HG02870 (cell line): ENCODE data around the gene CWC25.
"Not testable (repeated sequence)": the region's sequence is repeated elsewhere in the genome, so short reads cannot be mapped to it uniquely, and the experiment has no call there.

Source experiments
- ATAC-seq: cut with Tn5 transposase; IDR thresholded peaks from one replicate; pipeline ENCODE4 v1.9.1; 2021; ENCODE audit warnings: mild to moderate bottlenecking, moderate library complexity; ENCODE audit not compliant: unreplicated experiment

CWC25 gene

DNA sequence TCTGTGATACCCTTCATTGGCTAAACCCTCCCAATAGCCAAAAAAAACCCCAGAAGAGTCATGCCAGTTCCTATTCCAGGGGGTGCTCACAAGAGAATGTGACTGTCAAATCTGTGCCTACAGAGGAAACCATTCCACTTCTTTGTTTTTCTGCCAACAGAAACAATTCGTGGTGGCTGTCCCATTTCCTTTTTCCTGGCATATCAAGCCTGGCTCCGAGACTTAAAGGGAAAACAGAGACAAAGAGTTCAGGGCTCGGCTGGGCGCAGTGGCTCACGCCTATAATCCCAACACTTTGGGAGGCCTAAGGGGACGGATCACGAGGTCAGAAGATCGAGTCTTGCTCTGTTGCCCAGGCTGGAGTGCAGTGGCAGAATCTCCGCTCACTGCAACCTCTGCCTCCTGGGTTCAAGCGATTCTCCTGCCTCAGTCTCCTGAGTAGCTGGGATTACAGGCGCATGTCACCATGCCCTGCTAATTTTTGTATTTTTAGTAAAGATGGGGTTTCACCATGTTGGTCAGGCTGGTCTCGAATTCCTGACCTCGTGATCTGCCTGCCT, 34.9 kb downstream of the CWC25 start:
- ATAC-seq: not testable (repeated sequence)

DNA sequence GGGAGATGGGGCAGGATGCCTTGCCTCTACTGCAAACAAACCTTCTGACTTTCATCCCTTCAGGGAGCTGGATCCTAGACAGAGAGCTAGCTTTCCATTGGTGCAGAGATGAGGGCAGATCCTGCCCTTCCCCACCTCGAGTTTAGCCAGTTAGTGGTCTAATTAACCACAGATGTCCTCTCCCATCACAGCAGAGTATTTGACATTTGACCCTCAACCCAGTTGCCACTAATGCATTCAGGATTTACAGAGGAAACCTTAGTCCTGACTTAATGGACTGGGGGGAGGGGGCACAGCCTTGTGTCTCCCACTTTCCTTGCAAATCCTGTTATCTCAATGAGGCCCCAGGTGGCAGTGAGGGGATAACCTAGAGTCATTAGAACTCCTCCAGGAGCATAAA, 35.9 kb downstream of the CWC25 start:
- no peak for ATAC-seq

DNA sequence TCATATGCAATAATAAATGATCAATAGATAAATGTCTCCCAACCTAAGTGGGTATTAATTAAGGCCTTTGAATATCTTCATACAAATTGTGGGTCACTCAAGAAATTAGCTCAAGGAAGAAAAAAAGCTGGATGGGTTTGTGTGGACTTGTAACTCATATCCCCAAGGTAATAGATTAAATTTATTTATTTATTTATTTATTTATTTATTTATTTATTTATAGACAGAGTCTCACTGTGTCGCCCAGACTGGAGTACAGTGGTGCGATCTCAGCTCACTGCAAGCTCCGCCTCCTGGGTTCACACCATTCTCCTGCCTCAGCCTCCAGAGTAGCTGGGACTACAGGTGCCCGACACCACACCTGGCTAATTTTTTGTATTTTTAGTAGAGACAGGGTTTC, 37.1 kb downstream of the CWC25 start:
- ATAC-seq: not testable (repeated sequence)

DNA sequence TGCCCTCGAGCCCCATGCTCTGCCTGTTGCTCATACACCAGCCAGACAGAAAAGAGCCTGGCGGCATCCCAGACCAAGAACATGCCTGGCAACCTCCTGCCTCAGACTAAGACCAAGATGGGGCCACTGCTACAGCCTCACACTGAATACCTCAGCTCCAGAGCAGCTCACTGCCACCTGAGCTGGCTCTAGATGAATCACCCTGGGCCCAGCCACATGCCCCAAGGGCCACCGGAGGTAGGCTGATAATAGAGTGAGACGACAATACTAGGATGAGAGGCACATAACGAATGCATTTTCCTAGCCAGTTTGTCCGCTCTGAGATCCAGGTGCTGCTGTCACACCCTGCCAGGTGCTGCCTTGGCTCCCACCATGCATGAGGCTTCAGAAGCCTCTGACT, 38.7 kb downstream of the CWC25 start:
- no peak for ATAC-seq

DNA sequence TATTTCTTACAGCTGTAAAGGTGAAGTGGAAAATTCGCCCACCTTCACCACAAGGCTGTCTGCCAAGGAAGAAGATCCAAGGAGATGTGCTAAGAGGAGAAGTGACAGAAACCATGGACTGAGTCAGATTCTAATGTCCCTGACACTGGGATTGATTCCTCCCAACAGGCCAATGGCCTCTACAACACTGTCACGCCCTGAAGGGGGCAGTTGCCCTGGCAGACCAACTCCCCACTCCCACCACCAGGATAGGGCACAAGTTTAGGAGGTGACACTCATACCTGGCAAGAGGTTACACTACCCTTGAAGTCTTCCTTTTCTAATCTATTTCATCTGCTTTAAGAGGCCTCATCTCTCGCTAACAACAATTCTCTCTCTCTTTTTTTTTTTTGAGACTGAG, 41.9 kb downstream of the CWC25 start:
- no peak for ATAC-seq

DNA sequence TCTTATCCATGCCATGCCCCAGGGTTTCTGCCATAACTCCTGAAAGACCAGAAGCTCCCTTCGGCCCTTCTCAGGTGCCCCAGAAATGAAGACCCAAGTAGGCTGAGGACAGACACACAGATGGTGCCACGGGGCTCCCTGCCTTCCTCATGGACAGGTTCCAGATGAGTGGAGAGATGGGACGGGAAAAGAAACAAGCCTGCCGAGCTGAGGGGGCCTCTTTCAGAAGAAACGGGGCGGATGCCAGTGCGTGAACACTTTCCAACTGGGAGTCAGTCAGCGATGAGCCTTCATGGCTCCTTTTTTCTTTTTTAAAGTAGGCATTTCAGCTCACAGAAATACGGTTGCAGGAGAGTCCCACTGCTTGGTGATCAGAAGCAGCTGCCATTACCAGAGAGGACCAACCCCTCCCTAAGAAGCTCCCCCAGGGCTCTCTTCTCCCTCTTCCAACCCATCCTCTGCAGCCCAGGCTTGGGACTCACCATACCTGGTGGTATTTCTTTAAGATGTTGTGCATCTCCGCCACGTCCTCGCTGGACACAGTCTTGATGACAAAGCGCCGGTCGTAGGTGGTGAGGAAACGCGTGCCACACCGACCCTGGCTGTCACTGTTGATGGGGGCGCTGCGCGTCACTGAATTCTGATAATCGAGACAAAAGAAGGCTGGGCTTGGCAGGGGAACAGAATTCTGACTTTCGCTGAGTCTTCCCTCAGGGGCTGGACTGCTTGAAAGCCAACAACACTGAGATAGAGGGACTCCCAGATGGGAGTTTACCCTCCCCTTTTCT, 45.0 kb downstream of the CWC25 start:
- no peak for ATAC-seq

DNA sequence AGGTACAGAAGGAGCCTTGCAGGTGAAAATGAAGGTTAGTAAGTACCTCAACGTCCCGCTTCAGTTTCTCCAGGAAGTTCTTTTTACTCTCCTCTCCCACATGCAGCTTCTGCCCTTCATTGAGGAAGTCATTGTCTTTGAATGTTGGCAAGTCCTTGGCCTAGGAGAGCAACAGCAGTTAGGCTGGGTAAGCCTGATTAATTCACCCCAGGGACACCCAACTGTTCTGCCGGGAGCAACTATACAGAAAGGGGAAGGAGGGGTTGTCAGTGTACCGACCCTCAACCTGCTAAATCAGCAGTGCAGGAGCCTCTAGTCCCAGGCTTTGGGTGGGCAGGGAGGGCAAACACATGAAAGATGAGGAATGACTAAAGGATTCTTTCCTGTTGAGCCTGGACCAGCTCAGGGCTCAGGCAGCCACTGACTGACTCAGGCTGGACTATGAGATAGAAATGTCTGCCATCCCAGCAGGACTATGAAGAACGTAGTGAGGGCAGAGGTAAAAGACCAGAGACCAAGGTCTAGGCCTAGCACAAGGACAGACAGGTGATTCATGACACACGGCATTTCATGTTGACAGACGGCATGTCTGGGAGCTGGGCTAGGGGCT, 47.4 kb downstream of the CWC25 start:
- no peak for ATAC-seq

DNA sequence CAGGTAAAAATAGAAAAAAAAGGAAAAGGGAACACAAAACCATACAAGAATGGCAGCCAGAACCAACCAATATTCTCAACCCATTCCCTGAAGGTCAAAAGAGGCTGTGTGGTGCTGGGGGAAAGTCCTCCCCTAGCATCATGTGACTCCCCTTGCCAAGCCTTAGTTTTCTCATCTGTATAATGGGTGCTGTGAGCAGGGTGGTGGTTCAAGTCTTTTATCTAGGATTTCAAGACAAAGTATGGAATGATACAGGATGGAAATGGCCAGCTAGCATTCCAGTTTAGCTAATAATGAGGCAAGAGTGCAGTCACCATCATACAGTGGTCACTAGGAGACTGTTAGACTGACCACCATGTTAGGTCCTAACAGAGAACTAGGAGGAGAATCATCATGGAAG, 51.9 kb downstream of the CWC25 start:
- no peak for ATAC-seq

DNA sequence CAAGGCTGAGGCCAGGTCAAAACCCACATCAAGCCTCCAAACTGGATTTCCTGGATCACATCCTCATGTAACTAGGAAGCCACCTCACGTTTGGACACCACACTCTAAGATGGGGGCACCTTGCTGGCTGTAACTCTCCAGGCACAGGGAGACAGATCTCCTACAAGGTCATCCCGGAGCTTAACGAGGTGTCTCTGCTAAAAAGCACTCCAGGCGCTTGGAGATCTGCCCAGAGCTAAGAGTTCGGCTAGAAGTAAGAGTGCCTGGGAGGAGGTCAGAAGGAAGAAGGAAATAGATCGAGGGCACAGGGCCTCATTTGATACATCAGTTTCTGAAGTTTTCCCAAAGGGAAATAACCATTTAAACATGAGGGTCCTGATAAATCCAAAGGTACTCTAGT, 56.7 kb downstream of the CWC25 start:
- no peak for ATAC-seq

DNA sequence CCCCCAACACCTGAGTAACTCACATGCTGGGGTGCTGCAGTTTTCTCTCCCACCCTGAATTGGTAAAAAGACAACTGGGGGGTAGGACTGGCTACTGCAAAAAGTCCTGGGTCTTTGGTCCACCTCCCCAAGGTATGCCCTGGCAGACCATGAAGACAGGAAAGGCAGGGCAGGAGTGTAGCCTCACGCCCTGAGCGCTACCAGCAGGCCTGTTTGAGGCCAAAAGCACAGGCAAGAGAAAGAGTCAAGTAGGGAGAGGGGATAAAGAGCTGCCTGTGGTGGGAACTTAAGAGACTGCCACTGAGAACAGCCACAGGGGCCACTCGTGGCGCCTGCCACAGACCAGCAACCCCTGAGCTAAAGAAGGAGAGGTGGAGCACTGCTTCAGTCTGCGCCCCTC, 58.8 kb downstream of the CWC25 start:
- ATAC-seq: no peak

DNA sequence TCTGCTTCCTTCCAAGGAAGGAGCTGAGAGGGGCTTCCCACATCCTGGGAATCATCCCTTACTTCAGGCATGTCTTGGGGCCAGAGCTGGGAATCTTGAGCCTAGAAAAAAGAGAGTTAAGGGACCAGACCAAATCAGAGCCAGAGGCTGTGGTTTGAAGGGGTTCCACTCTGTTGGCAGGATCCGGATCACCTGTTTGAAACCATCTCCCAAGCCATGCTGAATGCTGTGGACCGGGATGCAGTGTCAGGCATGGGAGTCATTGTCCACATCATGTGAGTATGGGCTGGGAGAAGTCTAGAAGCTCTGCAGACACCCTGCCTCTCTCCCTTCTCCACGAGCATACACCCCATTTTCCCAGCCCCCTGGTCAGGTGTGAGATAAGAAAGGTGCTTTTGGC, 62.9 kb downstream of the CWC25 start:
- no peak for ATAC-seq

DNA sequence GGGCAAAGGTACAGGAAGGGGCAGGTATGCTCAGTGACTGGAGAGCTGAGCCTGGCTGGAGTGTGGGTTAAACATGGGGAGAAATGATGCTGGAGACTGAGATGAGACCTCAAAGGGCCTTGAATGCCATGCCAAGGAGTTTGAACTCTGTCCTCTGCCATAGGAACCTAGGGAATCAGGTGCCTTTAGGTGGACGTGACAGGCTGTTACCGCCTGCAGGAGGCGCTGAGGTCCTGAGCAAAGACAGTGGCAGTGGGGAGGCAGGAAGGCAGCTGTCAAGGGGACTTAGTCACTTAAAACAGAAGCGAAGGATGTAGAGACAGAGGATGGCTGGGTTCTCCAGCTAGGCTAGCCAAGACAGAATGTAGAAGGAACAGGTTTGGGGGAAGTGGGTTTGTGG, 63.5 kb downstream of the CWC25 start:
- ATAC-seq: no peak

DNA sequence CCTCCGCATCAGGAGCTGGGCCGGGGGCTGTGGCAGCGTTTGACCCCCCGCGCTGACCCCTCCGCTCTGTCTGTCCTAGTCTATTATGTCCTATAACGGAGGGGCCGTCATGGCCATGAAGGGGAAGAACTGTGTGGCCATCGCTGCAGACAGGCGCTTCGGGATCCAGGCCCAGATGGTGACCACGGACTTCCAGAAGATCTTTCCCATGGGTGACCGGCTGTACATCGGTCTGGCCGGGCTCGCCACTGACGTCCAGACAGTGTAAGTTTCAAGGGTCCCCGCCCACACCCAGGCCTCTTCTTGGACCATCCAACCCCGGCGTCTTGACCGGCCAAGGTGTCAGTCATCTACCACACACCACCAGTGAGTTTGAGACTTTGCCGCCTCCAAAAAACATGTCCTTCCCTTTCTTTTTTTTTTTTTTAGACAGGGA, 72.0 kb downstream of the CWC25 start:
- ATAC-seq: no peak

DNA sequence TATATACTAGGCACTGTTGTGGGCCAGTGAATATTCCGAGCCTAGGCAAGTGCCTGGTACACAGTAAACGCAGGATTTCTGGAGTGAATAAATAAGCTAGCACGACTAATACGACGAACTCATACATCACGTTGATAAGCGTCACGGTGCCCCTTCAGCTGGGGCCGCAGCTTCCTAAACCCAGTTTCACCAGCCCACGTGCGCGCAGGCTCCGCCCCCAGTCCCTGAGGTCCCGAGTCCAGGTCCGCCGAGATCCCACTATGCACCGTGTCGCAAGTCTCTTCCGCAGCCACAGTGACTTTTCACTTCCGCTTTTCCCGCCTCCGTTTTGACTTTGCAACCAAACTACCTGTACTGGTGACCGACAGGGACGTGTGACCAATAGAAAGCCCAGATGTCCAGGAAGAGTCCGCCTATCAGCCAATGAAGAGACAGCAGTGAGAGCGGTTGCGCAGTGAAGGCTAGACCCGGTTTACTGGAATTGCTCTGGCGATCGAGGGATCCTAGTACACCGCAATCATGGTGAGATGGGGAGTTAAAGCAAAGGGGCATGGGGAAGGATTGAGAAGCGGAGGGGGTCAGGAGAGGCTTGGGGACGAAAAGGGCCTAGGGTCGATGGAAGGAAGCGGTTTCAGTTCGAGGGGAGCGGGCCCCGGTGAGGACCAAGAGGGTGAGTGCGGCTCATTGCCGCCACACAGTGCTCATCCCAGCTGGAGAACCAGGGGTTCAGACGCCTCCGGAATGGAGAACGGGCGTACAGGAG, 72.6 kb downstream of the CWC25 start, which contains the start of gene PSMB3:
Gene PSMB3 (plus strand): TSS at position 434 of the 763 bp plus-strand sequence. CDS start 86 bp downstream, at position 520.
- ATAC-seq: peak; percentile 92

DNA sequence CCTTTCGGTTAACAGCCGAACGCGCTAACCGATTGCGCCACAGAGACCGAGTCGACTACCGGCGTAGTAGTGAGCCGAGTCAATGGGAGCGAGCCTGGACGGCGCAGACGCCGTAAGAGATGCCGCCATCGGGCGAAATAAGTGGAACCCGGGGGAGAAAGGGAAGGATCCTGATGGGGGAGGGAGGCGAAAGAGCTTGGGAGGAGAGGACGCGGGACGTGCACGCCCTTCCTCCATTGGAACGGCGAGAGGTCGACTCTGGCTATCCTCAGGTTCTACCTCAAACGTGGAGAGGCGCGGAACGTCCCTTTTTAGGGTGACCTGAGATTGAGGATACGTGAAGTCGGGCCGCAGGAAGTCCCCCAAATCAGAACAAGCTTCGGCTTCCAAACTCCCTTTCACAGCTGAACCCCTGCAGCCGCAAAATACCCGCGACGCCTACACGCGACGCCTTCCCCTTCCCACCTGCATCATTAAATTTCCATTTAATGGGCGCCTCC, 73.3 kb downstream of the CWC25 start:
- ATAC-seq: peak; percentile 0

DNA sequence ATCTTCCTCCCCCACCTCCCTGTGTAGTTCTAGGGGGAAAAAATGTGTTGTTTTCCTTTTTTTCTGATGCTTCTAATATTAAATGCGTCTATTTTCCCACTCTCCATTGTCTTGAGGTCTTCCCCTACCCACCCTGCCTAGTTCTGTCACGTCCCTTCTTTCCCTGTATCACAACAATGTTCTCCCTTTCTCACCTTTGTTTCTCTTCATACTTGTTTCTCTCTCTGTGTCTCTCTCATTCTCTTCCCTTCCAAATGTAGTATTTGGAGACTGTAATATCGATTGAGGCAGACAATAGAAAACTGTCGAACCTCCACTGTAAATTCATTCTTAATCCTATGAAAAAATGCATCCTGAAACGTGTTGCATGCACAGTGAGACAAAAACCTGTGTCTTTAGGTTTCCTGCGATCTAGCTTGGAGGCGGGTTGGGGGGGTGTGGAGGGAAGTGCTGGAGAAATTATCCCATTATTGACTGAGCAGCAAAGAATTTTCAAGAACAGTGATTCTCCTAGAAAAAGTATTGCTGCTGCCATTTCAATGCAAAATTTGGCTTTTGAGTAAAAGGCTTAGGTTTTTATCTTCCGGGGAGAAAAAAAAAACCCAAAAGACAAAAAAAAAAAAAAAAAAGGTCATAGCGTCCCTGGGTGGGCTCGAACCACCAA, 73.8 kb downstream of the CWC25 start:
- ATAC-seq: no peak
